ENCODE results near the gene AKAP12. TPM values are rescaled to one million over a fixed set of nuclear protein-coding genes. Genes with fewer than 3 reads are reported as not detected.

AKAP12 gene
- total RNA-seq, 1 donor from 2014 or later: 0.51 TPM

DNA sequence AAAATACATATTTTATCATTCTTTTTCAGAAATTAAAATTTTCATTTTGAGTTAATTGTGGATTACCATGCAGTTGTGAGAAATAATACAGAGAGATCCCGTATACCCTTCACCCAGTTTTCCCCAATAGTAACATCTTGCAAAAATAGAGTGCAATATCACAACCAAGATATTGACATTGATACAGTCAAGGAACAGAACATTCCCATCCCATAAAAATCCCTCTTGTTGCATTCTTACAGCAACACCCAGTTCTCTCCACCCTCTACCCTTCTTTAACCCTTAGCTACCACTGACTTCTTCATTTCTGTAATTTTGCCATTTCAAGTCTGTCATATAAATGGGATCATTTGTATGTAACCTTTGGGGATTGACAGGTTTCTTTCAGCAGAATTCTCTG lies 6.9 kb upstream of the AKAP12 start:
- intact Hi-C loops (cut with micrococcal nuclease): no loop called here

DNA sequence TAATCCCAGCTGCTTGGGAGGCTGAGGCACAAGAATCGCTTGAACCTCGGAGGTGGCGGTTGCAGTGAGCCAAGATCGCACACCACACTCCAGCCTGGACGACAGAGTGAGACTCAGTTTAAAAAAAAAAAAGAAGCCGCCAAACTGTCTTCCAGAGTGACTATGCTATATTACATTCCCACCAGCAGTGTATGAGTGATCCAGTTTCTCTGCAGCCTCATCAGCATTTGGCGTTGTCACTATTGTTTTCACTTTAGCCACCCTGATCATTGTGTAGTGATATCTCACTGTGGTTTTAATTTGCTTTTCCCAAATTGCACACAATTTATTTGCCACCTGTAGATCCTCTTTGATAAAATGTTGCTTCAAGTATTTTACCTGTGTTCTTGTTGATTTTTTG lies 6.0 kb upstream of the AKAP12 start:
- intact Hi-C loops (cut with micrococcal nuclease): no loop called here

DNA sequence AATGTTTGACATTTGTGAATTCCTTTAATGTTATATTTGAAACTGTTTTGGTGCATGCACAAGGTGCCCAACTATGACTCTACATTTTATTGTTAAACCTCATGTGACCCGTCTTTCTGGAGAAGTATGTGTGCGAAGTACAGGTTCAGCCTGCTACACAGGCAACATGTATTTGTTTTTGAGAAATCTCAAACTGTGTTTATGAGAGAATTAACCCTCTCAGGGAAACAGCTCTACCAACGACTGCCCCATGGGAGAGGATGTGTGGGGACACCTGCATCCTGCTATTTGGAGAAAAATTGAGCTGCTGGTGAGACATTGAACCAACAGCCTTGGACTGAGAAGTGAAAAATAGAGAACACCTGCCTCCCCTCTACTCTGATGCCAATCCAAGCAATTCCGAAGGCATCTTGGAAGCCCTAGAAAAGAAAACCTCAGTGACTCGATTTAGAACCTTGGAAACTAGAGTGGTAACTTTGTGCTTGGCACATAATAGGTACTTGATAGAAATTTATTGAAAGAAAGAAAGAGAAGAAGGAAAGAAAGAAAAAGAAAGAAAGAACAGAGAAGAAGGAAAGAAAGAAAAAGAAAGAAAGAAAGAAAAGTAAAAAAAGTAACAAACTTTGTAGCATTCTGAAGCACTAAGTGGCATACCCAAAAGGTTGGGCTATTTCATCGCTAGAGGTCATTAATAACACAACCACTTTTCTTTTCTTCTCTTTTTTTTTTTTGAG lies 2.9 kb upstream of the AKAP12 start:
- intact Hi-C loops (cut with micrococcal nuclease): no loop called here

DNA sequence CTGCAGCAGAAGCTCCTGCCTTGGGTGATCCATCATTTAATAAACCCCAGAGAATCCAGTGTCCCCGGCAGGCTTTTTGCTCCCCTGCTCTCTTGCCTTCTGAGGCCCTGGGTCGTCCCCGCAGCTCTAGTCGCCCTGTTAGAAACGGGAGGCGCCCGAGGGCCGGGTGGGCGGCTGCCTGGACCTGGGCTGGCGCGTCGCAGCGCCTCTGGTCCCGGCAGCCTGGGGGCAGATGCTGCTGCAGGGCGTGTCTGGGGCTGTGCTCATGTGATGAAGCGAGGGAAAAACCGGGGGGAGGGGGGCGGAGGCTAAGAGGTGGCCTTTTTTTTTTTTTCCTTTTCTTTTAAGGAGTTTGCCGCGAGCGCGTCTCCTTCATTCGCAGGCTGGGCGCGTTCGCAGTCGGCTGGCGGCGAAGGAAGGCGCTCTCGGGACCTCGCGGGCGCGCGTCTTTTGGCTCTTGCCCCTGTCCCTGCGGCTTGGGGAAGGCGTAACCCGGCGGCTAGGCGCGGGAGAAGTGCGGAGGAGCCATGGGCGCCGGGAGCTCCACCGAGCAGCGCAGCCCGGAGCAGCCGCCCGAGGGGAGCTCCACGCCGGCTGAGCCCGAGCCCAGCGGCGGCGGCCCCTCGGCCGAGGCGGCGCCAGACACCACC lies 394 bp downstream of the AKAP12 start:
- intact Hi-C loops (cut with micrococcal nuclease): no loop called here

DNA sequence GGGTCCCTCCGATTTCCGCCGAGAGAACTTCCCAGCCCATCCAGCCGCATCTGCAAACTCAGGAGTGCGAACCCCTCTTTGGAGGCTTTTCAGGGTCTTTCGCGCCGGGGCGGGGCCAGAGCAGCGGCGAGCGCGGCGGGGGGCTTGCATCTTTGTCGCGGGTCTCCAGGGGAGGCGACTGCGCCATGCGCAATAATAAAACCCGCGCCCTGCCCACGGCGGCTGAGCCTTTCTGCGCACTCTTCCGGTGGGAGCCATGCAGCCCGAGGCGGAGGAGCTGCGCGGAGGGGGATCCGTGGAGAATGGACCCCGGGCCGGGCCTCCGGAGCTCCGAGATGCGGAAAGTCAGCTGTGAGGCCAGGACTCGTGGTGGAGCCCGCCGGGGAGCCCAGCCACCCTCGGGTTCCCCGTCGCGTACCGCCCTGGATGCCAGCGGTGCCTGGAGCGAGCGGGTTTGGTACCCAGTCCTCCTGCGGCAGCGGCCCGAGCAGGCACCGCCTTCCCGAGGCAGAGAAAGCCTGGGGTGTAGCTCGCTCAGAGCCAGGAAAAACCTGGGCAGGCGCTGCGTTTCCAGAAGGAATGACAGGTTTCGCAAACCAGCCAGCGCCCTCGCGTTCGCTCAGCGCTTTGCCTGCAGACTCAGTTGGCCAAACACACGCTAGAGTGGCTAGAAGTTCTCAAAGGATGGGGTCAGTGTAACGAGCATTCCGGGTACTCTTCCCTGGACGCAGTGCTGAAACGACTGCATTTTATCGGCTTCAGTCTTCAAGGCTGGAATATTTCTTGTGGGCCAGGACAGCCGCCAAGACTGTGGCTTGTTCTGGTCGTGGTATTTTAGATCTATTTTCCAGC lies 1.2 kb downstream of the AKAP12 start:
- intact Hi-C loops (cut with micrococcal nuclease): no loop called here

DNA sequence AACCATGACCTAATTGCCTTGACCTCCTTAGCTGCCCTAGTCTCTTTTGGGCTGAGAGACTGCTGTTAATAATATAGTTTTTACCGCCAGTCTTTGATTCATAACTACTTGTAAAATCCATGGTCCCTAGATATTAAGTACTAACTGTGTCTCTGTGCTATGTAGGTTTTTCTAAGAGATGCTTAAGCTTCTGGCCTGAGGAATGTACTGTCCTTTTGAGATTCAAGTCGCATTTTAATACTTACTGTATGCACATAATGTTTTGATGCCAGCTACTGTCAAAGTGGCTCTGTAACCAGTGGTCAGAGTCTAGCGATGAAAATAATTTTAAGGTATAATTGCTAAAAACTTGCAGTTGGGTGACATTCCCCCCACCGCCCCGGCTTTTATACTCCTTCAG lies 2.1 kb downstream of the AKAP12 start:
- intact Hi-C loops (cut with micrococcal nuclease): no loop called here

DNA sequence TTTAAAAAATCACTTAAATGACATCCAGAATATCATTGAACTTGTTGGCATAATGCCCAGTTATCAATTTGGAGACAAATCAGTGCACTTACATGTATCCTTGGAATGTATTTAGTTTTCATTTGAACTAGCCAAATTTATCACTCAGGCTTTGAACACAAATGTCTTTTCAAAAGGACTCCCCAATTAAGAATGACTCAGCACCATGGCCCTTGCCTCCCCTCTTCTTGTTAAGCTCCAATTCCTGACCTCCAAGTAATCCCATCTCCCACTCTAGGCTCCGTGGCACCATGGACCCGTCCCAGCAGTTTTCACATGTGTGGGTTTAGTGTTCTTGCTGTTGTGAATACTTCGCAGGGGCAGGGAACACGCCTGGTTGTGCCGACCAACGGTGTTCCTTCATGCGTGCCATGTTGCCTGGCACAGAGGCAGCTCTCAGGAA lies 2.7 kb downstream of the AKAP12 start:
- intact Hi-C loops (cut with micrococcal nuclease): no loop called here

DNA sequence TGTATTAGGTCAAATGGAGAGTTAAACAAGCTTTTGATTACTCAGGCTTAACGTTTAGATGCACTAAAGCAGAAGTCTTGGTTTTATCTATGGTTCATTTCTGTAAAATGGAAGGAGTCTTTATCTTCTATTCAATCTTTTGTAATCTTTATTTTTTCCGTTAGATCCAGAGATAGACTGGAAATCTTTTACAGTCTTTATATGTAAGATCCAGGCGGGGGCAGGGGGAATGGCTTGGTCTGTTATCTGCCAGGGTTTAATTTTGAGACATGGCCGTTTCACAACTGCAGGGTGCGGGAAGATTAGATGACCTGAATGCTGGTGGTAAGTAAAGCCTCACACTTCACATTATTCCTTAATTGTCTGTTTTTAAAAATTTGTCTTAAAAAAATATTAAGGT lies 3.7 kb downstream of the AKAP12 start:
- intact Hi-C loops (cut with micrococcal nuclease): no loop called here

DNA sequence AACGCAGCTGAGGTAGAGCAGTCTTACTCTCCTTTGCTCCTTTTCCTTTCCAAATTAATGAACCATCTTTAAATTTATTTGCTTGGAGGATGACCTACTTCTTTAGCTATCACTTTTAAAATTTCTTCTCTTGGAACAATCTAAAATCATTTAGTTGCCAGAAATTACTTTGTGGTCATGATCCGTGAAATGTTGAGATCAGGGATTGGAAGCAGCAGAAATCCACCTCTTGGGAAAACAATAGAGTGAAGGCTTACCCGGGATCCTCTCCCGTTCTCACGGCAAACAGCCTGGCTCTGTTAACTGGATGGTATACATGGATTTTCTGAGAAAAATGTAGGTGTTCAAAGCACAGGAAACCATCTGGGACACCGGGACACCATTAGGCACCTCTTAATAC lies 7.7 kb downstream of the AKAP12 start:
- intact Hi-C loops (cut with micrococcal nuclease): no loop called here

DNA sequence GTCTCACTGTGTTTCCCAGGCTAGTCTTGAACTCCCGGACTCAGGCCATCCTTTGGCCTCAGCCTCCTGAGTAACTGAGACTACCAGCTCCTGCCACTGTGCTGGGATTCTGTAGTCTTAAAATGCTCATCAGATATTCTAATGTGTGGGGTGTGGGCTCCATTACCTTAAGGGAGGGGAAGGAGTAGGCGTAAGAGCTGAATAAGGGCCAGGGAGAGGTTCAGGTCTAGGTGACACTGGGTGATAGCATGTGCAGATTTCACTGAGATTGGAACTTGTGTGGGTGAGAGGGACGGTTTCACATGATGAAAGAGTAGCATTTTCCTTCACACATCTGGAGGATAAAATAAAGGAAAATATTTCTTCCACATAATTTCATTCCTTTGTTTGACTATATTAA lies 8.5 kb downstream of the AKAP12 start:
- intact Hi-C loops (cut with micrococcal nuclease): no loop called here

DNA sequence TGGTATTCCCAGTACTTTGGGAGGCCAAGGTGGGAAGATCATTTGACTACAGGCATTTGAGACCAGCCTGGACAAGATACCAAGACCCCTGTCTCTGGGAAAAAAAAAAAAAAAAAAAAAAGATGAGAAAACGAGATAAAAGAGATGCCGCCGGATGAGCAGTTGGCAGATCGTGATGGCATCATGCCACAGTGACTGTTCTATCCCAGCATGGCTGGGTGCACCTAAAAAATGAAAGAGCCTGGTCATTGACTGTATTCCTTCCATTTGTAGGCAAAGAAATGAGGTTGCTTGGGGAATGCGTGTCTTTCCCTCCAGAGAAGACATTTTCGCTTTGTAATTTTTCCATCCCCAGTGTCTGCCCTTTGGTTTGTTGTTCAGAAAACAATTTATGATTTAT lies 12.9 kb downstream of the AKAP12 start:
- intact Hi-C loops (cut with micrococcal nuclease): no loop called here

DNA sequence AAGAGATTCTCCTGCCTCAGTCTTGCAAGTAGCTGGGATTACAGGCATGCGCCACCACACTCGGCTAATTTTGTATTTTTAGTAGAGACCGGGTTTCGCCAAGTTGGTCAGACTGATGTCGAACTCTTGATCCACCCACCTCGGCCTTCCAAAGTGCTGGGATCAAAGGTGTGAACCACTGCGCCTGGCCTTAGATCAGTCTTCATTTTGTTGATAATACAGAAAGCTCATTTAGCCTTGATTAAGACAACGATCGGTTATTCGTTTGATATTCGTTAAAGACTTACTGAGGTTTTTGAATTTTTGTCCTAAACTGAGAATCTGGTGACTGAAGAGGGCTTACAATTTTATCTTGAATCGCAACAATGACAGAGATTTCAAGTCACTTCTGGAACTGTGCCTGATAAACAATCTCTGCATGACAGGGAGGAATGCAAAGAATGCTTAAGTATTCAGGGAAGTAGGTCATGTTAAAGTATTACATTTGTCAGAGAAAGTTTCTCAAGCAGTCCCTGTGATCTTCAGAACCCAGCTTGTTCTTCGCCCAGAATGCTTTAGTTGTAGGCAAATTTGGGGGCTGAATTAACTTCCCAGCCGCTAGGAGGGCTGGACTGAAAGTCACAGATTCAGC lies 14.8 kb downstream of the AKAP12 start:
- intact Hi-C loops (cut with micrococcal nuclease): no loop called here

DNA sequence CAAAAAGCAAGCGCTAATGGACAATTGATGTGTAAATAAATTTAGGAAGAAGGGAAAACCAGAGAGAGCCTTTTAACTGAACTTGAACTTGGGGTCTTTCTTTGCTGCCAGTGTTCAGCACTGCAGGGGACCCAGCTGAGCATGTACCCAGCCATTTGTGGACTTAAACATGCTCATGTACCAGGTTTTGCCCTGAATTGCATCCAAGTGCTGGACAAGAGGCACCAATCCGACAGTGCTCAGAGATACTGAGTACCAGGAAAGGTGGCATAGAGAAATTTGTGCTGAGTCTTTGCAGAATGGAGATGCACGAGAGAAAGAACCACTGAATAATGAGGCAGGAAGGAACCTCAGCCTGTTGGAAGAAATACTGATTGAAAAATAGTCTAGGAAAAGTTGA lies 16.0 kb downstream of the AKAP12 start:
- intact Hi-C loops (cut with micrococcal nuclease): no loop called here

DNA sequence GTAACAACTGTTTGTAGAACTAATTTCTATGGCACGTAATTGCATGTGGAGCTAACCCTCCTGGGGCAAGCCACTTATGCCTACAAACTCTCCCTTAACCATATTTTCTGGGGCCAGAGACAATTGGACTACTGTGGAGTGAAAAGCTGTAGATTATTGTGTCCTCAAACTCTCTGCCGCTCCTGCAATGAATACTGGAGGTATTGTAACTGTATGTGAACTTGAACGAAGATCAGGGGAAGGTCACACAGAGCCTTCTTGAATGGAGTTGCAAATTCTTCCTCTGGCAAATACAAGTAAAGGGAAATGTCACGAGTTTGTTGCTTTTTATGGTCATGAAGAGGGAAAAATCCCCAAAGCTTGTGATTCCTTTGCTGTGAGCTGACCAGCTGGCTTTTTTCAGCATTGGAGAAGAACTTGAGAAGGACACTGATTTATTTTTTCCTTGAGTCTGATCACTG lies 18.2 kb downstream of the AKAP12 start:
- intact Hi-C loops (cut with micrococcal nuclease): no loop called here

DNA sequence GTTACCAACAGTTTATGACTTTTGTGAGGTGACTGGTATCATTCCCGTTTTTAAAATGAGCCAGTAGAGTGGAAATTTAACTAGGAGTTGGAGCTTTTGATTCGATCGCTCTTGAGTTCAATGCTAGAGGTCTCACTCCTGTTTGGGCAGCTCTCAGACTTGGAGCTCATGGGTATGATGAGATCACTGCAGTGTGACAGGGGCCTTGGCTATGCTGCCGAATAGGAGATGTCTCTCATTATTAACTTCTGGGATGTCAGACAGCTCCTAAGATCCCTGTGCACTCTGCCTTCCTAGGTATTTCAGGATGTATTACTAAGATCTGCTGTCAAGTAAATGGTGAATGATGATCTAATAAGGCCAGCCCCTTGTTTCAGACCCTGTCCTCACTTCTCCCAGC lies 20.4 kb downstream of the AKAP12 start:
- intact Hi-C loops (cut with micrococcal nuclease): no loop called here

DNA sequence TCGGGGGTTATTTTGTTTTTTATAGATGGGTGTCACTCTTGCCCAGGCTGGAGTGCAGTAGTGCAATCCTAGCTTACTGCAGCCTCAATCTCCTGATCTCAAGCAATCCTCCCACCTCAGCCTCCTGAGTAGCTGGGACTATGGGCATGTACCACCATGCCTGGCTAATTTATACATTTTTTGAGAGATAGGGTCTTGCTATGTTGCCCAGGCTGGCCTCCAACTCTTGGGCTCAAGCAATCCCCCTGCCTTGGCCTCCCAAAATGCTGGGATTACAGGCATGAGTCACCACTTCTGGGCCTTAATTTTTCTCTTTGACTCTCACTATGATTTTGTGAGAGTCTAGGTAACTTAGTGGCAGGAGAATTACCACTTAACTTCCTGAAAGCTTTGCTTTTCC lies 23.3 kb downstream of the AKAP12 start:
- intact Hi-C loops (cut with micrococcal nuclease): no loop called here

DNA sequence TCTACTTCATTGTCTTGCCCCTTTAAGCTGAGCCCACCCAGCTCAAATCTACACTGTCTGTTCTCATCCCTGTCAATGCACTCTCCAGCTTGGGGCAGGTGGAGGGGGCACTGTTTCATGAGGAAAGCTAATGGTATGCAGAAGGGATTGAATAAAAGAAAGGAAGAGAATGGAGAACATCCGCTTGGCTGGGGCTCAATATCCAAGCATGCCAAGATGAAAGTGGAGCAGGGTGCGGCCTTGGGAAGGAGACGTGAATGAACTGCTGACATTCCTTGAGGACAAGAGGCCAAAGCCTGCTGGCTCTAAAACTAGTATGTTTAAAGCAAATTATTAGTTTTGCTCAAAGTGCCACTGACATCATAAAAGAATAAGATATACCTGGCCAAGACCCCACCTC lies 24.2 kb downstream of the AKAP12 start:
- intact Hi-C loops (cut with micrococcal nuclease): no loop called here

DNA sequence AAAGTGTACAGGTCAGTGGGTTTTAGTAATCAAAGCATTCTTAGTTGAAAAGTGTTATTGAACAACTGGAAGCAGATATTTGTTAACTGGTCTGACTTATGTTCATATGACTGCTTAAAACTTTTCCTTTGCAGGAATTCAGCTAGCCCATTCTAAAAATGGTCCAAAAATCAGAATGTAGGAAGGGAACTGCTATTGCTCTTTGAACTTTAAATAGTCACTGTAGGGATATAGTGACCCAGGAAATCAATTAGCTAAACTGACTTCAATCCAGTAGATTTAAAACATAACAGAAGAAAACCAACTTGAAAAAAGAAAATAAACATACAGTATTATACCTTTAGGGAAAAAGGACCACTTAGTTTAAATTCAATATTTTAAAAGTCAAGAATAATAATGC lies 25.5 kb downstream of the AKAP12 start:
- intact Hi-C loops (cut with micrococcal nuclease): no loop called here

DNA sequence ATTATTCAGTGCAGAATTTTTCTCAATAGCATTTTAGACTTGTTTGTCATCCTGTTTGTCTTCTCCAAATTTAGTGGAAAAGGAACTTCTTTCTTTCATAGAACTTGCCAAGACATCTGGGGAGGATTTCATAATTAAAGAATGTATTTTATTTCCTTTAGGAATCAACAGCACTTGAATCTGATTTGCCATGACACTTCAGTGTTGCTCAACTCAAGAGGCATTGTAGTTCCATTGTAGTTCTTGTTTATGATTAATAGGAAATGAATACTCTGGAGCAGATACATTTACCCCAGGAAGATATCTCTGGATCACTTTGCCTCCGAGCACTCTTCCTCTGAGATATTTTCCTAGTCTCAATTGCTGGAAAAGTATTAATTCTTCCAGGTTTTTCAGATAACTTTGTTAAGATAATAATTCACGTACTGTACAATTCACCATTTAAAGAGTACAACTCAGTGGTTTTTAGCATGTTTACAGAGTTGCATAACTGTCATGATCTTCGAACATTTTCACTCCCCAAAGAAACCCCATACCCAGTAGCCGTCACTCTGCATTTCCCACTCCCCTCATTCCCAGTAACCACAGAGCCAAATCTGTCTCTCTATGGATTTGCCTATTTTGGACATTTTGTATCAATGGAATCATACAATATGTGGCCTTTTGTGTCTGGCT lies 29.7 kb downstream of the AKAP12 start:
- intact Hi-C loops (cut with micrococcal nuclease): no loop called here

DNA sequence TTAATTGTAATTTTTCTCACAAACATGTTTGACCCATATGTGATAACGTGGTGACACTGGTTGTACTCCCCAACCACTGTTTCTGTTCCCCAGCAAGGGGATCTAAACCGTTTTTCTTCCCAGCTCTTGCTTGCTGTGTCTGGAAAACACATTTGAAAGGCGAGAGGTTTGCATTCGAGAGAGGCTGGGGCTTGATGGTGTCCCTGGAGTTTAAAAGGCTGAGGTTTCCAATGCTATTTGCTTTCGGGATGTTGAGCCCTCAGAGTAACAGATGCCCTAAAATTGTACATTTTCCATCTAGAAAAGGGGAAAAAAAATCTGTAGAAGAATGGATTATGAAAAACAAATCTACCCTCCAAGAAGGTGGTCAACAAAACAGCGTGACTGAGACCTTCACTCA lies 35.4 kb downstream of the AKAP12 start:
- intact Hi-C loops (cut with micrococcal nuclease): no loop called here

DNA sequence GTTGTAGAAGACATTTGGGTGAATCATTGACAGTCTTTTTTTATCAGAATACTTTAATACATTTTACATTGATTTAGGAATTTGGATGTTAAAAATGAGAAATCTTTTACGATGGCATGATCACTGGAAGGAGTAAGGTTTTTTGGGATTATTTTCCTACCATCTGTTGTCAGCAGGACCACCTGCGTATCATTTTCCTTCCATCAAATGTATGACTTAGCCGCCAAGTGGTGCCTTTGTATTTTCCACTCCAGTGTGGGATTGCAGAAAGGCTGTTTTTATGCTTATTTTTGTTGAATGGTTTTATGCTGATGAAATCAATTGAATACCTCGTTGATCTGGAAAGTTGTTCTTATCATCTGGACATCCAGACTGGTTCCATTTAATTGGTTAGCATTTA lies 35.8 kb downstream of the AKAP12 start:
- intact Hi-C loops (cut with micrococcal nuclease): no loop called here

Measured in T-helper 1 cell treated with Interleukin-12 subunit alpha and Interleukin-12 subunit beta and Interleukin-4 antibody, amounts not matched to agents 30 ng/mL and 1 ng/mL, for 36 hours (primary cell).